Liver (tissue), 9 donors: ENCODE data around the gene TRIM9. TPM values are rescaled to one million over a fixed set of nuclear protein-coding genes. Genes with fewer than 3 reads are reported as not detected.

Source experiments
- DNase-seq: peaks from one replicate; pipeline ENCODE4 v3.0.0-alpha.2; 2017; ENCODE audit warnings: low spot score
- H3K27ac ChIP-seq, 2 donors: one replicate each; pipeline ENCODE4 v1.7.0; 2013; ENCODE audit warnings: inconsistent platforms in 2 of 2, low read length in 2 of 2, control low read depth in 1 of 2, low read depth in 1 of 2, mild to moderate bottlenecking in 1 of 2
- H3K27me3 ChIP-seq, 4 donors: one replicate each; pipeline versions ENCODE4 v1.6.1 to v1.7.0; 2013; ENCODE audit warnings: low read length in 3 of 4, inconsistent platforms in 1 of 4, mild to moderate bottlenecking in 1 of 4, moderate library complexity in 1 of 4; ENCODE audit not compliant: control insufficient read depth in 4 of 4, insufficient read depth in 4 of 4
- H3K36me3 ChIP-seq, 4 donors: one replicate each; pipeline versions ENCODE4 v1.6.1 to v1.7.0; 2013; ENCODE audit warnings: low read length in 3 of 4, mild to moderate bottlenecking in 3 of 4, low read depth in 1 of 4, moderate library complexity in 1 of 4; ENCODE audit not compliant: control insufficient read depth in 4 of 4, insufficient read depth in 3 of 4
- H3K4me1 ChIP-seq, 4 donors: one replicate each; pipeline versions ENCODE4 v1.6.1 to v1.7.0; 2013; ENCODE audit warnings: low read length in 3 of 4, mild to moderate bottlenecking in 3 of 4, moderate library complexity in 1 of 4; ENCODE audit not compliant: control insufficient read depth in 4 of 4, insufficient read depth in 4 of 4
- H3K4me3 ChIP-seq, 3 donors: one replicate each; pipeline versions ENCODE4 v1.6.1 to v1.7.0; 2013; ENCODE audit warnings: low read length in 3 of 3, control low read depth in 1 of 3, low read depth in 1 of 3, mild to moderate bottlenecking in 1 of 3
- H3K9ac ChIP-seq, 2 donors: one replicate each; pipeline ENCODE4 v1.7.0; 2013; ENCODE audit warnings: low read length in 2 of 2, mild to moderate bottlenecking in 2 of 2, moderate library complexity in 2 of 2, control low read depth in 1 of 2, low read depth in 1 of 2
- H3K9me3 ChIP-seq, 4 donors: one replicate each; pipeline versions ENCODE4 v1.6.1 to v1.7.0; 2013; ENCODE audit warnings: low read length in 3 of 4; ENCODE audit not compliant: control insufficient read depth in 4 of 4
- EGR1 ChIP-seq, 2 donors: IDR thresholded peaks; 2 replicates each; pipeline ENCODE4 v1.6.1; 2016 to 2018; ENCODE audit warnings: antibody characterized with exemption in 2 of 2, low read depth in 2 of 2
- FOXA1 ChIP-seq: IDR thresholded peaks from 2 replicates; pipeline ENCODE4 v1.6.1; 2016; ENCODE audit warnings: antibody characterized with exemption
- FOXA2 ChIP-seq: IDR thresholded peaks from 2 replicates; pipeline ENCODE4 v1.6.1; 2016; ENCODE audit warnings: antibody characterized with exemption
- GABPA ChIP-seq, 2 donors: IDR thresholded peaks in 1 of 2; conservative IDR thresholded peaks in 1 of 2; 2 replicates each; pipeline ENCODE4 v1.6.1; 2016; ENCODE audit warnings: antibody characterized with exemption in 2 of 2, mild to moderate bottlenecking in 1 of 2, moderate library complexity in 1 of 2
- HNF4A ChIP-seq, 2 donors: conservative IDR thresholded peaks; 2 replicates each; pipeline ENCODE4 v1.6.1; 2016; ENCODE audit warnings: antibody characterized with exemption in 2 of 2, mild to moderate bottlenecking in 2 of 2
- HNF4G ChIP-seq: IDR thresholded peaks from 2 replicates; pipeline ENCODE4 v1.6.1; 2016; ENCODE audit warnings: antibody characterized with exemption
- JUND ChIP-seq, 2 donors: IDR thresholded peaks; 2 replicates each; pipeline ENCODE4 v1.6.1; 2016; ENCODE audit warnings: antibody characterized with exemption in 2 of 2
- NR2F2 ChIP-seq: IDR thresholded peaks from 2 replicates; pipeline ENCODE4 v1.6.1; 2016; ENCODE audit warnings: antibody characterized with exemption
- RAD21 ChIP-seq, 2 donors: IDR thresholded peaks; 2 replicates each; pipeline ENCODE4 v1.6.1; 2016; ENCODE audit warnings: antibody characterized with exemption in 2 of 2, mild to moderate bottlenecking in 2 of 2
- RXRA ChIP-seq, 2 donors: IDR thresholded peaks; 2 replicates each; pipeline ENCODE4 v1.6.1; 2017 to 2018; ENCODE audit warnings: antibody characterized with exemption in 2 of 2, mild to moderate bottlenecking in 1 of 2
- SP1 ChIP-seq: IDR thresholded peaks from 2 replicates; pipeline ENCODE4 v1.6.1; 2018; ENCODE audit warnings: antibody characterized with exemption, mild to moderate bottlenecking
- TAF1 ChIP-seq: conservative IDR thresholded peaks from 2 replicates; pipeline ENCODE4 v1.6.1; 2016; ENCODE audit warnings: antibody characterized with exemption, mild to moderate bottlenecking
- YY1 ChIP-seq: IDR thresholded peaks from 2 replicates; pipeline ENCODE4 v1.6.1; 2016; ENCODE audit warnings: antibody characterized with exemption, mild to moderate bottlenecking
- WGBS: extraction: QIAGEN DNeasy Blood & Tissue Kit; methylation state at CpG from one replicate; pipeline ENCODE4 v1.1.7; 2013; 5-methylcytosine and 5-hydroxymethylcytosine counted together
- polyA plus RNA-seq, 2 donors: library from polyadenylated mRNA; stranded (reverse) in 1 of 2; unstranded in 1 of 2; fragments of 200-250 nt in 1 of 2; fragments of >200 nt in 1 of 2; fragmentation: Nextera tagmentation in 1 of 2; extraction: Ambion mirVana in 1 of 2; gene quantifications; one replicate each; pipeline versions ENCODE4 v1.2.1 to v1.2.3, GENCODE V29; 2013 to 2015
- total RNA-seq, 2 donors: library from RNA; depleted of rRNA; stranded (reverse); fragments of >200 nt; gene quantifications; one replicate each; pipeline ENCODE4 v1.2.3, GENCODE V29; 2014
- TF ChIP-seq, protein P1 (sequence below): IDR thresholded peaks from 2 replicates; pipeline ENCODE4 v1.6.1; 2016; ENCODE audit warnings: antibody characterized with exemption
- TF ChIP-seq, protein P2 (sequence below): IDR thresholded peaks from 2 replicates; pipeline ENCODE4 v1.6.1; 2016; ENCODE audit warnings: antibody characterized with exemption
- TF ChIP-seq, protein P3 (sequence below): fragments of 150-350 bp; IDR thresholded peaks from 2 replicates; pipeline ENCODE4 v1.5.1; 2017; ENCODE audit warnings: improper control_type of control experiment, low read depth, low read length; ENCODE audit not compliant: missing input control
- TF ChIP-seq, protein P4 (sequence below): IDR thresholded peaks from 2 replicates; pipeline ENCODE4 v1.6.1; 2016; ENCODE audit warnings: antibody characterized with exemption, mild to moderate bottlenecking
- TF ChIP-seq, protein P5 (sequence below): IDR thresholded peaks from 2 replicates; pipeline ENCODE4 v1.6.1; 2016; ENCODE audit warnings: antibody characterized with exemption
- donor health status: healthy.
- donor health status: healthy.
- donor health status: healthy.
- donor health status: healthy.
- donor health status: healthy.

TRIM9 gene
- total and polyA plus RNA-seq, 4 donors, result 0.09 to 1.6 (median 0.18) TPM

DNA sequence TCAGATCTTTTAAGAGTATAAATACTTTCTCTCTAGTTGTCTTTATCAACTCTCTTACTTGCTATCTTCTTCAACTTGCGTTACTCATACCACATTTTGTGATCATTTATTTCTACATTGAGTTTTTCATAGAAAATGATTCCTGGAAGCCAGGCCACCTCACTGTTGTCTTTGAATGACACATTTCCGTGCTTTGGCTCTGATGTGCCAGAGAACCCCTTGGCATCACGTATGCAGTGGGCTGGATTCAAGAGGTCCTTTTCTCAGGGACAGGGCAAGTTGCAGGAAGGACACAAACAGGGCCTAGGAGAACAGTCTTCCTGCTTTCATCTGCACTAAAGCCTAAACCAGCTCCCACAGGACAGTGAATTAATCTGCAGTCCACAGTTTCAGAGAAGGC, 80.3 kb downstream of the TRIM9 start:
- Histone ChIP-seq H3K27ac (no peak overlapping the region), H3K9me3 (no peaks in the 10 kb centered on the region), H3K4me1 (no peaks in the 10 kb centered on the region), H3K36me3 (no peaks in the 10 kb centered on the region), H3K27me3 (no peaks in the 10 kb centered on the region), H3K4me3 (no peak overlapping the region), H3K9ac (no peak overlapping the region)
- WGBS, result 82% methylated on average over 3 of the region's 3 CpGs
- TF ChIP-seq GABPA (IDR thresholded peaks at IDR 0.05 in 1 of 2, conservative IDR thresholded peaks at IDR 0.05 in 1 of 2) (no peak), JUND (IDR thresholded peaks at IDR 0.05) (no peak), FOXA2 (no peak), NR2F2 (no peak), TAF1 (no peak), HNF4G (no peak), YY1 (no peak), FOXA1 (no peak), RAD21 (IDR thresholded peaks at IDR 0.05) (no peak), RXRA (IDR thresholded peaks at IDR 0.05) (no peak), EGR1 (IDR thresholded peaks at IDR 0.05; ENCODE audit: low read depth in 2 of 2) (no peak), SP1 (no peak), HNF4A (conservative IDR thresholded peaks at IDR 0.05) (no peak)
- TF ChIP-seq, protein P1, sequence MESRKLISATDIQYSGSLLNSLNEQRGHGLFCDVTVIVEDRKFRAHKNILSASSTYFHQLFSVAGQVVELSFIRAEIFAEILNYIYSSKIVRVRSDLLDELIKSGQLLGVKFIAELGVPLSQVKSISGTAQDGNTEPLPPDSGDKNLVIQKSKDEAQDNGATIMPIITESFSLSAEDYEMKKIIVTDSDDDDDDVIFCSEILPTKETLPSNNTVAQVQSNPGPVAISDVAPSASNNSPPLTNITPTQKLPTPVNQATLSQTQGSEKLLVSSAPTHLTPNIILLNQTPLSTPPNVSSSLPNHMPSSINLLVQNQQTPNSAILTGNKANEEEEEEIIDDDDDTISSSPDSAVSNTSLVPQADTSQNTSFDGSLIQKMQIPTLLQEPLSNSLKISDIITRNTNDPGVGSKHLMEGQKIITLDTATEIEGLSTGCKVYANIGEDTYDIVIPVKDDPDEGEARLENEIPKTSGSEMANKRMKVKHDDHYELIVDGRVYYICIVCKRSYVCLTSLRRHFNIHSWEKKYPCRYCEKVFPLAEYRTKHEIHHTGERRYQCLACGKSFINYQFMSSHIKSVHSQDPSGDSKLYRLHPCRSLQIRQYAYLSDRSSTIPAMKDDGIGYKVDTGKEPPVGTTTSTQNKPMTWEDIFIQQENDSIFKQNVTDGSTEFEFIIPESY, result no peak
- TF ChIP-seq, protein P2, sequence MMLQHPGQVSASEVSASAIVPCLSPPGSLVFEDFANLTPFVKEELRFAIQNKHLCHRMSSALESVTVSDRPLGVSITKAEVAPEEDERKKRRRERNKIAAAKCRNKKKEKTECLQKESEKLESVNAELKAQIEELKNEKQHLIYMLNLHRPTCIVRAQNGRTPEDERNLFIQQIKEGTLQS, result no peak
- TF ChIP-seq, protein P3, sequence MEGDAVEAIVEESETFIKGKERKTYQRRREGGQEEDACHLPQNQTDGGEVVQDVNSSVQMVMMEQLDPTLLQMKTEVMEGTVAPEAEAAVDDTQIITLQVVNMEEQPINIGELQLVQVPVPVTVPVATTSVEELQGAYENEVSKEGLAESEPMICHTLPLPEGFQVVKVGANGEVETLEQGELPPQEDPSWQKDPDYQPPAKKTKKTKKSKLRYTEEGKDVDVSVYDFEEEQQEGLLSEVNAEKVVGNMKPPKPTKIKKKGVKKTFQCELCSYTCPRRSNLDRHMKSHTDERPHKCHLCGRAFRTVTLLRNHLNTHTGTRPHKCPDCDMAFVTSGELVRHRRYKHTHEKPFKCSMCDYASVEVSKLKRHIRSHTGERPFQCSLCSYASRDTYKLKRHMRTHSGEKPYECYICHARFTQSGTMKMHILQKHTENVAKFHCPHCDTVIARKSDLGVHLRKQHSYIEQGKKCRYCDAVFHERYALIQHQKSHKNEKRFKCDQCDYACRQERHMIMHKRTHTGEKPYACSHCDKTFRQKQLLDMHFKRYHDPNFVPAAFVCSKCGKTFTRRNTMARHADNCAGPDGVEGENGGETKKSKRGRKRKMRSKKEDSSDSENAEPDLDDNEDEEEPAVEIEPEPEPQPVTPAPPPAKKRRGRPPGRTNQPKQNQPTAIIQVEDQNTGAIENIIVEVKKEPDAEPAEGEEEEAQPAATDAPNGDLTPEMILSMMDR, result no peak
- TF ChIP-seq, protein P4, sequence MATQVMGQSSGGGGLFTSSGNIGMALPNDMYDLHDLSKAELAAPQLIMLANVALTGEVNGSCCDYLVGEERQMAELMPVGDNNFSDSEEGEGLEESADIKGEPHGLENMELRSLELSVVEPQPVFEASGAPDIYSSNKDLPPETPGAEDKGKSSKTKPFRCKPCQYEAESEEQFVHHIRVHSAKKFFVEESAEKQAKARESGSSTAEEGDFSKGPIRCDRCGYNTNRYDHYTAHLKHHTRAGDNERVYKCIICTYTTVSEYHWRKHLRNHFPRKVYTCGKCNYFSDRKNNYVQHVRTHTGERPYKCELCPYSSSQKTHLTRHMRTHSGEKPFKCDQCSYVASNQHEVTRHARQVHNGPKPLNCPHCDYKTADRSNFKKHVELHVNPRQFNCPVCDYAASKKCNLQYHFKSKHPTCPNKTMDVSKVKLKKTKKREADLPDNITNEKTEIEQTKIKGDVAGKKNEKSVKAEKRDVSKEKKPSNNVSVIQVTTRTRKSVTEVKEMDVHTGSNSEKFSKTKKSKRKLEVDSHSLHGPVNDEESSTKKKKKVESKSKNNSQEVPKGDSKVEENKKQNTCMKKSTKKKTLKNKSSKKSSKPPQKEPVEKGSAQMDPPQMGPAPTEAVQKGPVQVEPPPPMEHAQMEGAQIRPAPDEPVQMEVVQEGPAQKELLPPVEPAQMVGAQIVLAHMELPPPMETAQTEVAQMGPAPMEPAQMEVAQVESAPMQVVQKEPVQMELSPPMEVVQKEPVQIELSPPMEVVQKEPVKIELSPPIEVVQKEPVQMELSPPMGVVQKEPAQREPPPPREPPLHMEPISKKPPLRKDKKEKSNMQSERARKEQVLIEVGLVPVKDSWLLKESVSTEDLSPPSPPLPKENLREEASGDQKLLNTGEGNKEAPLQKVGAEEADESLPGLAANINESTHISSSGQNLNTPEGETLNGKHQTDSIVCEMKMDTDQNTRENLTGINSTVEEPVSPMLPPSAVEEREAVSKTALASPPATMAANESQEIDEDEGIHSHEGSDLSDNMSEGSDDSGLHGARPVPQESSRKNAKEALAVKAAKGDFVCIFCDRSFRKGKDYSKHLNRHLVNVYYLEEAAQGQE, result no peak
- TF ChIP-seq, protein P5, sequence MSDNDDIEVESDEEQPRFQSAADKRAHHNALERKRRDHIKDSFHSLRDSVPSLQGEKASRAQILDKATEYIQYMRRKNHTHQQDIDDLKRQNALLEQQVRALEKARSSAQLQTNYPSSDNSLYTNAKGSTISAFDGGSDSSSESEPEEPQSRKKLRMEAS, result no peak
- DNase-seq, result no peak
